GM18519 (cell line): ENCODE results near the gene ZFC3H1.
"Not testable (repeated sequence)": the region's sequence is repeated elsewhere in the genome, so short reads cannot be mapped to it uniquely, and the experiment has no call there.

Experiments used
- ATAC-seq: cut with Tn5 transposase; IDR thresholded peaks from one replicate; pipeline ENCODE4 v1.9.1; 2021; ENCODE audit warnings: mild to moderate bottlenecking, moderate library complexity; ENCODE audit not compliant: unreplicated experiment, low FRiP score

Gene ZFC3H1

GRCh38 chr12:71663561-71664410 lies at the start of gene ZFC3H1, which contains the start of gene THAP2:
Gene ZFC3H1, minus strand, starts transcription at chr12:71663848. Its CDS starts 238 bp downstream, at chr12:71663610.
Gene THAP2, plus strand, starts transcription at chr12:71664301. Its CDS starts 209 bp downstream, at chr12:71664510.
- peak; percentile 91 for ATAC-seq

GRCh38 chr12:71710276-71711125 lies 46.9 kb upstream of the ZFC3H1 start:
- no peak for ATAC-seq

GRCh38 chr12:71708658-71709057 lies 45.0 kb upstream of the ZFC3H1 start:
- ATAC-seq: no peak

GRCh38 chr12:71704920-71705319 lies 41.3 kb upstream of the ZFC3H1 start:
- ATAC-seq: no peak

- no peak for ATAC-seq
These were observed 39.6 kb upstream of the ZFC3H1 start for GRCh38 chr12:71703206-71703605.

- ATAC-seq: no peak
These were observed 38.9 kb upstream of the ZFC3H1 start for GRCh38 chr12:71702590-71702989.

- ATAC-seq: not testable (repeated sequence)
These were observed 38.5 kb upstream of the ZFC3H1 start for GRCh38 chr12:71702181-71702580.

- no peak for ATAC-seq
These were observed 32.1 kb upstream of the ZFC3H1 start for GRCh38 chr12:71695782-71696181.

GRCh38 chr12:71694099-71694820 lies 30.6 kb upstream of the ZFC3H1 start:
- peak; percentile 82 for ATAC-seq

GRCh38 chr12:71693651-71694050 lies 30.0 kb upstream of the ZFC3H1 start:
- ATAC-seq: peak; percentile 4

- no peak for ATAC-seq
These were observed 29.5 kb upstream of the ZFC3H1 start for GRCh38 chr12:71693126-71693525.

- ATAC-seq: no peak
These were observed 28.0 kb upstream of the ZFC3H1 start for GRCh38 chr12:71691504-71692129.

- no peak for ATAC-seq
These were observed 25.4 kb upstream of the ZFC3H1 start for GRCh38 chr12:71688961-71689570.

GRCh38 chr12:71687172-71687571 lies 23.5 kb upstream of the ZFC3H1 start:
- not testable (repeated sequence) for ATAC-seq

GRCh38 chr12:71686658-71687025 lies 23.0 kb upstream of the ZFC3H1 start:
- ATAC-seq: no peak

GRCh38 chr12:71685914-71686657 lies 22.4 kb upstream of the ZFC3H1 start, which contains the start of gene TMEM19:
Gene TMEM19, plus strand, starts transcription at chr12:71686082. Its CDS starts 599 bp downstream, at chr12:71686681.
- peak; percentile 74 for ATAC-seq

GRCh38 chr12:71685312-71685906 lies 21.8 kb upstream of the ZFC3H1 start:
- ATAC-seq: no peak

GRCh38 chr12:71684081-71684480 lies 20.4 kb upstream of the ZFC3H1 start:
- ATAC-seq: no peak

- ATAC-seq: no peak
These were observed 20.0 kb upstream of the ZFC3H1 start for GRCh38 chr12:71683633-71684032.
